HG02943 (cell line): ENCODE measurements around the gene RTP3.
"Not testable (repeated sequence)": the region's sequence is repeated elsewhere in the genome, so short reads cannot be mapped to it uniquely, and the experiment has no call there.

Experiments used
- ATAC-seq: cut with Tn5 transposase; IDR thresholded peaks from one replicate; pipeline ENCODE4 v1.9.1; 2021; ENCODE audit warnings: mild to moderate bottlenecking, low read depth, moderate library complexity; ENCODE audit not compliant: unreplicated experiment

The RTP3 gene

GRCh38 chr3:46542344-46542743 is 44.6 kb downstream of the RTP3 start:
- ATAC-seq, result no peak

GRCh38 chr3:46542801-46543201 is 45.0 kb downstream of the RTP3 start:
- no peak for ATAC-seq

GRCh38 chr3:46544771-46545503 is 47.2 kb downstream of the RTP3 start:
- ATAC-seq, result no peak

- no peak for ATAC-seq
Observed at GRCh38 chr3:46545818-46546630, 48.2 kb downstream of the RTP3 start.

- ATAC-seq, result no peak
Observed at GRCh38 chr3:46546896-46547440, 49.2 kb downstream of the RTP3 start.

GRCh38 chr3:46548611-46549010 is 50.8 kb downstream of the RTP3 start:
- not testable (repeated sequence) for ATAC-seq

- no peak for ATAC-seq
Observed at GRCh38 chr3:46549408-46549904, 51.7 kb downstream of the RTP3 start.

- ATAC-seq, result no peak
Observed at GRCh38 chr3:46549989-46550388, 52.2 kb downstream of the RTP3 start.
